GM21390 (cell line): Measurements from ENCODE around the gene TRIM43B.
"Not testable (repeated sequence)": the region's sequence is repeated elsewhere in the genome, so short reads cannot be mapped to it uniquely, and the experiment has no call there.

Experiments
- ATAC-seq: cut with Tn5 transposase; IDR thresholded peaks from one replicate; pipeline ENCODE4 v1.9.1; 2021; ENCODE audit not compliant: unreplicated experiment

Gene TRIM43B

DNA sequence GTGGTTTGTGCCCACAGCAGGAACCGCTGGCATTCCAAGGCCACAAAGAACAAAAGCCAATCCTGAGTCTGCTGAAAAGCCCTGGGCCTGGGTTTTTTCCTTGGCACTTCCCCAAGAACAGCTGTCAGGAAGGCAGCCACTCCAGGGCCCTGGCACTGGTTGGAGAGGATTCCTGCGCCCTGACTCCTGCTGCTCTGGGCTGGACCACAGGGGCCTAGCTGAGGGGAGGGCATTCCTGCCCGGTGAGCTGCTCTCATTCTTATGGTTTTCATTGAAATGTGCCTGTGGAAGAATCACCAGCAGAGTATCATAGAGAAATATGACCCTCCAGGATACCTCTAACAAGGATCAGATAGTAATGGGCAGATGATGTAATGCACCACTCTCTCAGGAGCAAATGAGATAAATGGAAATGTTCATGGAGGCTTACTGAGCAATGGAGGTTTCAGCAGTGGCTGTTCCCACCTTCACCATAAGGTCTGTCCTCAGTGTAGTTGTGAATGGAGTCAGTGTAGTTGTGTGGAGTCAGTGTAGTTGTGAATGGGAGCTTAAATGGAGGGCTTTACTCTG lies 50.0 kb downstream of the TRIM43B start:
- not testable (repeated sequence) for ATAC-seq

DNA sequence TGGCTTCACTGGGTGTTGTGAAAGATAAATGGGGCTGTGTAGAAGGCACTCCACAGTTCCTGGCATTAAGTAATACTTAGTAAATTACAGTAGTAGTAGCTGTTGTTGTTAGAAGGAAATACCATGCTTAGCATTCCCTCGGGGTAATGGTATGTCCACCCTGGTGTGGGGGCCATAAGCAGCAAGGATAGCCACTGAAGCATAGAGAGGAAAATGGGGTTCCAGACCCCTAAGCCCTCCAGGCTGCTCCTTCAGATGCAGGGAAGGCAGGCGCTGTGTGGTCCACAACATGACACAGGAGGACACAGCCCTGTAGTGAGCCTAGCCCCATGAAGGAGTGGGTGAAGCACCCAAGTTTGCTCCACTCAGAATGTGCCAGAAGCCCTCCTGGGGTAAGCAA lies 50.6 kb downstream of the TRIM43B start:
- not testable (repeated sequence) for ATAC-seq

GRCh38 chr2:95433373-95433772 lies 51.2 kb downstream of the TRIM43B start:
- not testable (repeated sequence) for ATAC-seq

GRCh38 chr2:95429748-95430467 lies 54.6 kb downstream of the TRIM43B start:
- not testable (repeated sequence) for ATAC-seq

DNA sequence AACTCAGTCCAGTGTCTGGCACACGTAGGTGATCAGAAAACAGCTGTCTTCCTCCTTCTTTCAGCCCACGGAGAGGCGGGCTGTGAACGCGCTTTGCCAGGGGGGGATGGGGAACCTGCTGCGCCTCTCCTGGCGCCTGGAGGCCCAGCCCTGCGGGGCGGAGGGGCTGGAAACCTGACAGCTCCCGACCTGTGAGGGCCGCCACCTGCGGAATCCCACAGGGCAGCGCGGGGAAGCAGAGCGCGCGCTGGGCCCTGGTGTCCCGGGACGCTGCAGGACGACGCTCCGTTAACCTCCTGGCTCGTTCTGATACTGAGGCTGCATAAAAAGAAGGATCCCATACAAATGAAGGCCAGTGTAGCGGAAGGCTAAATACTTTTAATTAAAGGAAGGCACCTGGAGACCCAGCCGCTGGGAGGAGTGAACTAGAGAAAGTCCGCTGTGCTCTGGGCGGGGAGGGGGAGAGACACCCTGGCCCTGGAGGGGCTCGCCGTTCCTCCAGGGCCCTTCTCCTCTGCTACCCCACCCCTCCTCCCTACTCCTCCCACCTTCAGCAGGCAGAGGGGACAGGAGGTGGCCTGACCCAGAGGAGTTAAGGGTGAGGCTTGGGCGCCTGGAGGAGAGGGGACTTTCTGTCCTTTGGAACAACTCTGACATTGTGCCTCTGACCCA lies 57.2 kb downstream of the TRIM43B start:
- ATAC-seq = not testable (repeated sequence)
